HepG2 (cell line): ENCODE results near the gene DNM1. TPM values are rescaled to one million over a fixed set of nuclear protein-coding genes. Genes with fewer than 3 reads are reported as not detected.

Source experiments
- BCLAF1 ChIP-seq: fragments of 450-650 bp; IDR thresholded peaks from 2 replicates; pipeline ENCODE4 v1.6.1; 2017; ENCODE audit warnings: mild to moderate bottlenecking
- IRF1 ChIP-seq: sonication (generic); formaldehyde crosslinking; IDR thresholded peaks from 2 replicates; pipeline ENCODE4 v1.4.0; 2020; ENCODE audit warnings: low read depth, mild to moderate bottlenecking, missing genetic modification reagents
- KDM5B ChIP-seq: sonication (generic); formaldehyde crosslinking; IDR thresholded peaks from 2 replicates; pipeline ENCODE4 v1.4.0; 2020; ENCODE audit warnings: missing genetic modification reagents, mild to moderate bottlenecking, borderline replicate concordance
- MBD4 ChIP-seq: IDR thresholded peaks from 2 replicates; pipeline ENCODE4 v1.6.1; 2012; ENCODE audit warnings: low read length, inconsistent platforms, borderline replicate concordance
- MEIS2 ChIP-seq: sonication (generic); formaldehyde crosslinking; IDR thresholded peaks from 2 replicates; pipeline ENCODE4 v1.9.0; 2021; ENCODE audit warnings: mild to moderate bottlenecking, missing genetic modification reagents
- RBFOX2 ChIP-seq: fragments of 200-400 bp; formaldehyde crosslinking; IDR thresholded peaks from 2 replicates; pipeline ENCODE4 v1.6.1; 2017; ENCODE audit warnings: low read depth, mild to moderate bottlenecking, low read length
- SALL2 ChIP-seq: sonication (generic); formaldehyde crosslinking; IDR thresholded peaks from 2 replicates; pipeline ENCODE4 v1.8.1; 2023; ENCODE audit warnings: mild to moderate bottlenecking, missing genetic modification reagents, inconsistent platforms
- SP2 ChIP-seq: sonication (generic); formaldehyde crosslinking; IDR thresholded peaks from 2 replicates; pipeline ENCODE4 v1.5.1; 2020; ENCODE audit warnings: mild to moderate bottlenecking, missing genetic modification reagents
- ZFP62 ChIP-seq: sonication (generic); formaldehyde crosslinking; IDR thresholded peaks from 2 replicates; pipeline ENCODE4 v1.4.0; 2020; ENCODE audit warnings: missing genetic modification reagents
- ZGPAT ChIP-seq: IDR thresholded peaks from 2 replicates; pipeline ENCODE4 v1.6.1; 2016; ENCODE audit warnings: mild to moderate bottlenecking
- ZHX2 ChIP-seq, 2 experiments: sonication (generic) in 1 of 2; formaldehyde crosslinking in 1 of 2; IDR thresholded peaks; 2 replicates each; pipeline versions ENCODE4 v1.6.1 to v1.9.0; 2014 to 2022; ENCODE audit warnings: antibody characterized with exemption in 1 of 2, borderline replicate concordance in 1 of 2, inconsistent platforms in 1 of 2, low read depth in 1 of 2, missing genetic modification reagents in 1 of 2
- ZNF143 ChIP-seq: sonication (generic); formaldehyde crosslinking; IDR thresholded peaks from 2 replicates; pipeline ENCODE4 v1.4.0; 2020; ENCODE audit warnings: missing genetic modification reagents
- ZNF205 ChIP-seq: IDR thresholded peaks from 2 replicates; pipeline ENCODE4 v1.6.1; 2018; ENCODE audit warnings: missing biosample characterization, missing genetic modification reagents
- ZNF264 ChIP-seq: sonication (generic); formaldehyde crosslinking; IDR thresholded peaks from 2 replicates; pipeline ENCODE4 v1.4.0; 2020; ENCODE audit warnings: missing genetic modification reagents
- ZNF768 ChIP-seq: sonication (generic); formaldehyde crosslinking; IDR thresholded peaks from 2 replicates; pipeline ENCODE4 v1.4.0; 2020; ENCODE audit warnings: missing genetic modification reagents
- ZNF839 ChIP-seq: sonication (generic); formaldehyde crosslinking; IDR thresholded peaks from 2 replicates; pipeline ENCODE4 v1.4.0; 2020; ENCODE audit warnings: missing genetic modification reagents, mild to moderate bottlenecking, borderline replicate concordance
- polyA plus RNA-seq, 8 experiments: library from polyadenylated mRNA; depleted of rRNA in 3 of 8; stranded (reverse) in 7 of 8; unstranded in 1 of 8; fragments of >200 nt; fragmentation: Illumina TruSeq in 4 of 8; extraction: Trizol in 4 of 8; gene quantifications; 2 replicates each; pipeline versions ENCODE4 v1.2.1 to v1.2.3, GENCODE V29; 2011 to 2016; ENCODE audit warnings: low read depth in 4 of 8, missing spikeins in 1 of 8, mixed read lengths in 1 of 8; ENCODE audit not compliant: insufficient read depth in 1 of 8
- total RNA-seq, 5 experiments: library from RNA; depleted of rRNA; stranded (reverse); fragments of >200 nt; fragmentation: Illumina TruSeq; extraction: Trizol; gene quantifications; 2 replicates each; pipeline ENCODE4 v1.2.3, GENCODE V29; 2016; ENCODE audit warnings: low read depth in 1 of 5

DNM1 gene
- total and polyA plus RNA-seq, 2 of the 13 experiments (the other 11 are each of a cell fraction or from before 2014, with no cell fraction given): 0.13 to 0.58 TPM

- no peak for TF ChIP-seq IRF1 (CRISPR knock-in tag)
- TF ChIP-seq ZFP62 (CRISPR knock-in tag): 0 out of 2 replicates have a peak, but pooled peaks have one; percentile 37
- peak; percentile 86 for TF ChIP-seq ZGPAT (CRISPR knock-in tag)
- peak; percentile 32; the same call in 1 of the 2 replicates for TF ChIP-seq ZNF143 (CRISPR knock-in tag)
- TF ChIP-seq SP2 (CRISPR knock-in tag): no peak
- no peak for TF ChIP-seq ZNF839 (CRISPR knock-in tag)
- TF ChIP-seq RBFOX2: peak; percentile 95
- TF ChIP-seq ZHX2 (IDR thresholded peaks at IDR 0.05; ENCODE audit: low read depth): peak; percentile 30; the same call in 1 of the 2 replicates
- no peak for TF ChIP-seq ZHX2 (CRISPR knock-in tag; IDR thresholded peaks at IDR 0.05; ENCODE audit: borderline replicate concordance)
- no peak for TF ChIP-seq MBD4
- TF ChIP-seq BCLAF1: no peak
- peak; percentile 40; the same call in 1 of the 2 replicates for TF ChIP-seq MEIS2 (CRISPR knock-in tag)
- TF ChIP-seq ZNF205 (CRISPR knock-in tag): no peak
- no peak for TF ChIP-seq ZNF264
- peak; percentile 72; the same call in 1 of the 2 replicates for TF ChIP-seq KDM5B
- TF ChIP-seq ZNF768 (CRISPR knock-in tag): 0 out of 2 replicates have a peak, but pooled peaks have one; percentile 32
- TF ChIP-seq SALL2 (CRISPR knock-in tag): peak; percentile 78; the same call in 1 of the 2 replicates
Observed at GRCh38 chr9:128191406-128192046, 11.7 kb upstream of the DNM1 start, which contains the start of gene CIZ1 (continued).
